ENCODE data around the gene TSHR.
"Not testable (repeated sequence)": the region's sequence is repeated elsewhere in the genome, so short reads cannot be mapped to it uniquely, and the experiment has no call there.

DNA sequence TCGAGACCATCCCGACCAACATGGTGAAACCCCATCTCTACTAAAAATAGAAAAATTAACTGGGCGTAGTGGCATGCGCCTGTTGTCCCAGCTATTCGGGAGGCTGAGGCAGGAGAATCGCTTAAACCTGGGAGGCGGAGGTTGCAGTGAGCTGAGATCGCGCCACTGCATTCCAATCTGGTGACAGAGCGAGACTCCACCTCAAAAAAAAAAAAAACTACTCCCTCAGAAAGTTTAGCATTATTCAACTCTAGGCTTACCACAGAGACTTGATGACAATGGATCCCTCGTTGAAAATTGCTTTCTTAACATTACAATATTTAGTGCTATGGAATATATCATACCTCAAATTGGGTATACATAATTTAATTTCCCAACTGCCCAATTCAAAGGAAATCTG lies 43.4 kb upstream of the TSHR start:
- not testable (repeated sequence) for TF ChIP-seq CREB1 (CRISPR knock-in tag; IDR thresholded peaks at IDR 0.05); KAT7 (CRISPR knock-in tag; IDR thresholded peaks at IDR 0.05; ENCODE audit: borderline replicate concordance); CBFB (CRISPR knock-in tag; IDR thresholded peaks at IDR 0.05; ENCODE audit: low read depth); NFE2L1 (CRISPR knock-in tag; IDR thresholded peaks at IDR 0.05)
- TF ChIP-seq, protein P1, sequence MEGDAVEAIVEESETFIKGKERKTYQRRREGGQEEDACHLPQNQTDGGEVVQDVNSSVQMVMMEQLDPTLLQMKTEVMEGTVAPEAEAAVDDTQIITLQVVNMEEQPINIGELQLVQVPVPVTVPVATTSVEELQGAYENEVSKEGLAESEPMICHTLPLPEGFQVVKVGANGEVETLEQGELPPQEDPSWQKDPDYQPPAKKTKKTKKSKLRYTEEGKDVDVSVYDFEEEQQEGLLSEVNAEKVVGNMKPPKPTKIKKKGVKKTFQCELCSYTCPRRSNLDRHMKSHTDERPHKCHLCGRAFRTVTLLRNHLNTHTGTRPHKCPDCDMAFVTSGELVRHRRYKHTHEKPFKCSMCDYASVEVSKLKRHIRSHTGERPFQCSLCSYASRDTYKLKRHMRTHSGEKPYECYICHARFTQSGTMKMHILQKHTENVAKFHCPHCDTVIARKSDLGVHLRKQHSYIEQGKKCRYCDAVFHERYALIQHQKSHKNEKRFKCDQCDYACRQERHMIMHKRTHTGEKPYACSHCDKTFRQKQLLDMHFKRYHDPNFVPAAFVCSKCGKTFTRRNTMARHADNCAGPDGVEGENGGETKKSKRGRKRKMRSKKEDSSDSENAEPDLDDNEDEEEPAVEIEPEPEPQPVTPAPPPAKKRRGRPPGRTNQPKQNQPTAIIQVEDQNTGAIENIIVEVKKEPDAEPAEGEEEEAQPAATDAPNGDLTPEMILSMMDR (IDR thresholded peaks at IDR 0.05): not testable (repeated sequence)
- TF ChIP-seq, protein P2, sequence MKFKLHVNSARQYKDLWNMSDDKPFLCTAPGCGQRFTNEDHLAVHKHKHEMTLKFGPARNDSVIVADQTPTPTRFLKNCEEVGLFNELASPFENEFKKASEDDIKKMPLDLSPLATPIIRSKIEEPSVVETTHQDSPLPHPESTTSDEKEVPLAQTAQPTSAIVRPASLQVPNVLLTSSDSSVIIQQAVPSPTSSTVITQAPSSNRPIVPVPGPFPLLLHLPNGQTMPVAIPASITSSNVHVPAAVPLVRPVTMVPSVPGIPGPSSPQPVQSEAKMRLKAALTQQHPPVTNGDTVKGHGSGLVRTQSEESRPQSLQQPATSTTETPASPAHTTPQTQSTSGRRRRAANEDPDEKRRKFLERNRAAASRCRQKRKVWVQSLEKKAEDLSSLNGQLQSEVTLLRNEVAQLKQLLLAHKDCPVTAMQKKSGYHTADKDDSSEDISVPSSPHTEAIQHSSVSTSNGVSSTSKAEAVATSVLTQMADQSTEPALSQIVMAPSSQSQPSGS (CRISPR knock-in tag; IDR thresholded peaks at IDR 0.05; ENCODE audit: borderline replicate concordance, low read depth): not testable (repeated sequence)
- TF ChIP-seq, protein P3, sequence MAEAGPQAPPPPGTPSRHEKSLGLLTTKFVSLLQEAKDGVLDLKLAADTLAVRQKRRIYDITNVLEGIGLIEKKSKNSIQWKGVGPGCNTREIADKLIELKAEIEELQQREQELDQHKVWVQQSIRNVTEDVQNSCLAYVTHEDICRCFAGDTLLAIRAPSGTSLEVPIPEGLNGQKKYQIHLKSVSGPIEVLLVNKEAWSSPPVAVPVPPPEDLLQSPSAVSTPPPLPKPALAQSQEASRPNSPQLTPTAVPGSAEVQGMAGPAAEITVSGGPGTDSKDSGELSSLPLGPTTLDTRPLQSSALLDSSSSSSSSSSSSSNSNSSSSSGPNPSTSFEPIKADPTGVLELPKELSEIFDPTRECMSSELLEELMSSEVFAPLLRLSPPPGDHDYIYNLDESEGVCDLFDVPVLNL (CRISPR knock-in tag; IDR thresholded peaks at IDR 0.05; ENCODE audit: borderline replicate concordance, low read depth): not testable (repeated sequence)
- TF ChIP-seq, protein P4, sequence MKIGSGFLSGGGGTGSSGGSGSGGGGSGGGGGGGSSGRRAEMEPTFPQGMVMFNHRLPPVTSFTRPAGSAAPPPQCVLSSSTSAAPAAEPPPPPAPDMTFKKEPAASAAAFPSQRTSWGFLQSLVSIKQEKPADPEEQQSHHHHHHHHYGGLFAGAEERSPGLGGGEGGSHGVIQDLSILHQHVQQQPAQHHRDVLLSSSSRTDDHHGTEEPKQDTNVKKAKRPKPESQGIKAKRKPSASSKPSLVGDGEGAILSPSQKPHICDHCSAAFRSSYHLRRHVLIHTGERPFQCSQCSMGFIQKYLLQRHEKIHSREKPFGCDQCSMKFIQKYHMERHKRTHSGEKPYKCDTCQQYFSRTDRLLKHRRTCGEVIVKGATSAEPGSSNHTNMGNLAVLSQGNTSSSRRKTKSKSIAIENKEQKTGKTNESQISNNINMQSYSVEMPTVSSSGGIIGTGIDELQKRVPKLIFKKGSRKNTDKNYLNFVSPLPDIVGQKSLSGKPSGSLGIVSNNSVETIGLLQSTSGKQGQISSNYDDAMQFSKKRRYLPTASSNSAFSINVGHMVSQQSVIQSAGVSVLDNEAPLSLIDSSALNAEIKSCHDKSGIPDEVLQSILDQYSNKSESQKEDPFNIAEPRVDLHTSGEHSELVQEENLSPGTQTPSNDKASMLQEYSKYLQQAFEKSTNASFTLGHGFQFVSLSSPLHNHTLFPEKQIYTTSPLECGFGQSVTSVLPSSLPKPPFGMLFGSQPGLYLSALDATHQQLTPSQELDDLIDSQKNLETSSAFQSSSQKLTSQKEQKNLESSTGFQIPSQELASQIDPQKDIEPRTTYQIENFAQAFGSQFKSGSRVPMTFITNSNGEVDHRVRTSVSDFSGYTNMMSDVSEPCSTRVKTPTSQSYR (CRISPR knock-in tag; IDR thresholded peaks at IDR 0.05): not testable (repeated sequence)
- TF ChIP-seq, protein P5, sequence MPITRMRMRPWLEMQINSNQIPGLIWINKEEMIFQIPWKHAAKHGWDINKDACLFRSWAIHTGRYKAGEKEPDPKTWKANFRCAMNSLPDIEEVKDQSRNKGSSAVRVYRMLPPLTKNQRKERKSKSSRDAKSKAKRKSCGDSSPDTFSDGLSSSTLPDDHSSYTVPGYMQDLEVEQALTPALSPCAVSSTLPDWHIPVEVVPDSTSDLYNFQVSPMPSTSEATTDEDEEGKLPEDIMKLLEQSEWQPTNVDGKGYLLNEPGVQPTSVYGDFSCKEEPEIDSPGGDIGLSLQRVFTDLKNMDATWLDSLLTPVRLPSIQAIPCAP (CRISPR knock-in tag; IDR thresholded peaks at IDR 0.05): not testable (repeated sequence)
